Effector memory CD8-positive, alpha-beta T cell (primary cell): ENCODE measurements around the gene NFATC2IP.

ENCODE experiments used
- ATAC-seq: fragments of 150-1000 bp; cut with Tn5 transposase; replicated peaks from 2 replicates; pipeline ENCODE4 v1.10.0; 2021; ENCODE audit warnings: mild to moderate bottlenecking, moderate library complexity
- DNase-seq, 3 experiments: peaks; one replicate each; pipeline ENCODE4 v3.0.0; 2021
- H3K27ac Mint-ChIP-seq, 2 donors: one replicate each; pipeline ENCODE4 v1.8.0; 2022; ENCODE audit warnings: mild to moderate bottlenecking in 2 of 2, mixed read lengths in 2 of 2, moderate library complexity in 2 of 2
- H3K27me3 Mint-ChIP-seq, 2 donors: one replicate each; pipeline ENCODE4 v1.8.0; 2022; ENCODE audit warnings: mixed read lengths in 2 of 2
- H3K36me3 Mint-ChIP-seq: one replicate; pipeline ENCODE4 v1.8.0; 2022; ENCODE audit warnings: mild to moderate bottlenecking, moderate library complexity, mixed read lengths; ENCODE audit not compliant: insufficient read depth
- H3K4me1 Mint-ChIP-seq, 2 donors: one replicate each; pipeline ENCODE4 v1.8.0; 2022; ENCODE audit warnings: low read depth in 2 of 2, mixed read lengths in 2 of 2
- H3K4me3 Mint-ChIP-seq, 2 donors: one replicate each; pipeline ENCODE4 v1.8.0; 2022; ENCODE audit warnings: mild to moderate bottlenecking in 2 of 2, mixed read lengths in 2 of 2, moderate library complexity in 2 of 2
- H3K9me3 Mint-ChIP-seq, 2 donors: one replicate each; pipeline ENCODE4 v1.8.0; 2022; ENCODE audit warnings: mixed read lengths in 2 of 2

Gene NFATC2IP

GRCh38 chr16:28983644-28984043 is 32.9 kb downstream of the NFATC2IP start:
- no peak for ATAC-seq
- DNase-seq: no peak
- peak overlapping the region; percentile 98 to 99 for H3K4me3 Mint-ChIP-seq
- H3K9me3 Mint-ChIP-seq: peaks cover 6 to 10% of the 10 kb centered on the region in 2 donors
- H3K36me3 Mint-ChIP-seq: peaks cover 49% of the 10 kb centered on the region
- H3K4me1 Mint-ChIP-seq: peaks cover 42 to 43% of the 10 kb centered on the region in 2 donors
- H3K27me3 Mint-ChIP-seq: no peaks in the 10 kb centered on the region
- peak overlapping the region; percentile 92 to 97 for H3K27ac Mint-ChIP-seq

- ATAC-seq (no peak), DNase-seq (no peak)
- Mint-ChIP-seq H3K27ac (peak overlapping the region; percentile 92 to 97), H3K36me3 (peaks cover 52% of the 10 kb centered on the region), H3K27me3 (no peaks in the 10 kb centered on the region), H3K4me3 (peak overlapping the region; percentile 98 to 99), H3K9me3 (peaks cover 6 to 10% of the 10 kb centered on the region in 2 donors), H3K4me1 (peaks cover 45 to 47% of the 10 kb centered on the region in 2 donors)
Measured at GRCh38 chr16:28984091-28984490, 33.4 kb downstream of the NFATC2IP start.

- DNase-seq: peak; percentile 62 to 72 (median 71)
- Mint-ChIP-seq H3K9me3 (peaks cover 6 to 10% of the 10 kb centered on the region in 2 donors), H3K4me1 (peaks cover 50 to 53% of the 10 kb centered on the region in 2 donors), H3K4me3 (peak within 1 kb of the TSS; percentile 98 to 99), H3K36me3 (peaks cover 55% of the 10 kb centered on the region), H3K27ac (peak within 1 kb of the TSS; percentile 97), H3K27me3 (no peaks in the 10 kb centered on the region)
- ATAC-seq: peak; percentile 82
Measured at GRCh38 chr16:28984619-28985135, 33.9 kb downstream of the NFATC2IP start, which contains the start of gene LAT. LAT (plus strand) TSS chr16:28985052; CDS start chr16:28985418, 366 bp downstream.

GRCh38 chr16:28985211-28986041 is 34.7 kb downstream of the NFATC2IP start:
- H3K4me1 Mint-ChIP-seq: peaks cover 58 to 61% of the 10 kb centered on the region in 2 donors
- peaks cover 6 to 10% of the 10 kb centered on the region in 2 donors for H3K9me3 Mint-ChIP-seq
- ATAC-seq (peak; percentile 27), DNase-seq (no peak)
- H3K27ac Mint-ChIP-seq: peak overlapping the region; percentile 97
- no peaks in the 10 kb centered on the region for H3K27me3 Mint-ChIP-seq
- H3K36me3 Mint-ChIP-seq: peaks cover 62% of the 10 kb centered on the region
- peak overlapping the region; percentile 98 to 99 for H3K4me3 Mint-ChIP-seq

GRCh38 chr16:28986046-28986445 is 35.3 kb downstream of the NFATC2IP start:
- DNase-seq (no peak), ATAC-seq (no peak)
- peaks cover 62% of the 10 kb centered on the region for H3K36me3 Mint-ChIP-seq
- peaks cover 6 to 10% of the 10 kb centered on the region in 2 donors for H3K9me3 Mint-ChIP-seq
- peak overlapping the region; percentile 97 for H3K27ac Mint-ChIP-seq
- no peaks in the 10 kb centered on the region for H3K27me3 Mint-ChIP-seq
- H3K4me3 Mint-ChIP-seq: peak overlapping the region; percentile 98 to 99
- H3K4me1 Mint-ChIP-seq: peaks cover 61 to 62% of the 10 kb centered on the region in 2 donors

- Mint-ChIP-seq H3K27ac (peak overlapping the region; percentile 97), H3K27me3 (no peaks in the 10 kb centered on the region), H3K9me3 (peaks cover 6 to 10% of the 10 kb centered on the region in 2 donors), H3K36me3 (peaks cover 61% of the 10 kb centered on the region), H3K4me3 (peak overlapping the region; percentile 98 to 99), H3K4me1 (peaks cover 62% of the 10 kb centered on the region in 2 donors)
- ATAC-seq (no peak), DNase-seq (no peak)
Measured at GRCh38 chr16:28986492-28986891, 35.8 kb downstream of the NFATC2IP start.

- peak overlapping the region; percentile 97 for H3K27ac Mint-ChIP-seq
- H3K36me3 Mint-ChIP-seq: peaks cover 57% of the 10 kb centered on the region
Measured at GRCh38 chr16:28987170-28987853, 36.6 kb downstream of the NFATC2IP start.

GRCh38 chr16:28989363-28989762 is 38.6 kb downstream of the NFATC2IP start:
- peaks cover 54% of the 10 kb centered on the region for H3K36me3 Mint-ChIP-seq
- H3K4me1 Mint-ChIP-seq: peaks cover 47 to 51% of the 10 kb centered on the region in 2 donors
- ATAC-seq (no peak), DNase-seq (no peak)
- H3K4me3 Mint-ChIP-seq: peak overlapping the region; percentile 68 to 99
- peak overlapping the region; percentile 97 for H3K27ac Mint-ChIP-seq
- H3K27me3 Mint-ChIP-seq: no peaks in the 10 kb centered on the region
- peaks cover 6 to 10% of the 10 kb centered on the region in 2 donors for H3K9me3 Mint-ChIP-seq

More at GRCh38 chr16:28987170-28987853, 36.6 kb downstream of the NFATC2IP start:
- H3K4me1 Mint-ChIP-seq: peaks cover 60 to 62% of the 10 kb centered on the region in 2 donors
- peaks cover 6 to 10% of the 10 kb centered on the region in 2 donors for H3K9me3 Mint-ChIP-seq
- no peaks in the 10 kb centered on the region for H3K27me3 Mint-ChIP-seq
- no peak for DNase-seq
- no peak for ATAC-seq
- peak overlapping the region; percentile 98 to 99 for H3K4me3 Mint-ChIP-seq

- H3K4me3 Mint-ChIP-seq: peak overlapping the region; percentile 68 to 99
- peaks cover 6 to 10% of the 10 kb centered on the region in 2 donors for H3K9me3 Mint-ChIP-seq
- ATAC-seq (no peak), DNase-seq (no peak)
- H3K27me3 Mint-ChIP-seq: no peaks in the 10 kb centered on the region
- peaks cover 53% of the 10 kb centered on the region for H3K36me3 Mint-ChIP-seq
- peaks cover 44 to 45% of the 10 kb centered on the region in 2 donors for H3K4me1 Mint-ChIP-seq
- H3K27ac Mint-ChIP-seq: peak overlapping the region; percentile 97
Measured at GRCh38 chr16:28990375-28991040, 39.8 kb downstream of the NFATC2IP start.

GRCh38 chr16:28991687-28992086 is 41.0 kb downstream of the NFATC2IP start:
- Mint-ChIP-seq H3K9me3 (peaks cover 6 to 10% of the 10 kb centered on the region in 2 donors), H3K27ac (peak overlapping the region in 1 of 2 donors; percentile 97), H3K36me3 (peaks cover 44% of the 10 kb centered on the region), H3K27me3 (no peaks in the 10 kb centered on the region), H3K4me3 (no peak overlapping the region), H3K4me1 (peaks cover 37% of the 10 kb centered on the region in 2 donors)
- DNase-seq (no peak), ATAC-seq (no peak)

GRCh38 chr16:28992496-28992895 is 41.8 kb downstream of the NFATC2IP start:
- peaks cover 31% of the 10 kb centered on the region in 2 donors for H3K4me1 Mint-ChIP-seq
- H3K27ac Mint-ChIP-seq: no peak overlapping the region
- no peak overlapping the region for H3K4me3 Mint-ChIP-seq

GRCh38 chr16:28998837-28999236 is 48.1 kb downstream of the NFATC2IP start:
- Mint-ChIP-seq H3K36me3 (no peaks in the 10 kb centered on the region), H3K4me3 (no peak overlapping the region), H3K27me3 (no peaks in the 10 kb centered on the region), H3K4me1 (no peaks in the 10 kb centered on the region), H3K9me3 (no peaks in the 10 kb centered on the region), H3K27ac (peak overlapping the region in 1 of 2 donors; percentile 23)
- ATAC-seq (no peak), DNase-seq (no peak)

More at GRCh38 chr16:28992496-28992895, 41.8 kb downstream of the NFATC2IP start:
- no peaks in the 10 kb centered on the region for H3K27me3 Mint-ChIP-seq
- no peak for ATAC-seq
- peaks cover 36% of the 10 kb centered on the region for H3K36me3 Mint-ChIP-seq
- peaks cover 1 to 2% of the 10 kb centered on the region in 2 donors for H3K9me3 Mint-ChIP-seq
- DNase-seq: no peak

GRCh38 chr16:28999577-28999976 is 48.8 kb downstream of the NFATC2IP start:
- no peaks in the 10 kb centered on the region for H3K36me3 Mint-ChIP-seq
- ATAC-seq (no peak), DNase-seq (no peak)
- H3K9me3 Mint-ChIP-seq: no peaks in the 10 kb centered on the region
- H3K4me3 Mint-ChIP-seq: no peak overlapping the region
- peak overlapping the region; percentile 23 to 35 for H3K27ac Mint-ChIP-seq
- no peaks in the 10 kb centered on the region for H3K27me3 Mint-ChIP-seq
- no peaks in the 10 kb centered on the region for H3K4me1 Mint-ChIP-seq
